Neutrophil (primary cell): ENCODE results near the gene PLD2.

ENCODE experiments used
- H3K27ac ChIP-seq: fragments of 200-600 bp; sonication (generic); 2 replicates; pipeline ENCODE4 v1.5.1; 2016; ENCODE audit warnings: mild to moderate bottlenecking, moderate library complexity
- H3K27me3 ChIP-seq: fragments of 200-600 bp; sonication (generic); 2 replicates; pipeline ENCODE4 v1.6.0; 2016; ENCODE audit warnings: mild to moderate bottlenecking
- H3K36me3 ChIP-seq: fragments of 200-600 bp; sonication (generic); 2 replicates; pipeline ENCODE4 v1.5.1; 2017
- H3K4me1 ChIP-seq, 2 experiments: fragments of 200-600 bp in 1 of 2; sonication (generic) in 1 of 2; 1 replicate in 1 of 2; 2 replicates in 1 of 2; pipeline versions ENCODE4 v1.5.1 to v1.6.1; 2013 to 2016; ENCODE audit warnings: low read depth in 1 of 2, low read length in 1 of 2, mild to moderate bottlenecking in 1 of 2, moderate library complexity in 1 of 2; ENCODE audit not compliant: control insufficient read depth in 1 of 2, insufficient read depth in 1 of 2
- H3K4me3 ChIP-seq, 2 experiments: fragments of 200-600 bp in 1 of 2; sonication (generic) in 1 of 2; 1 replicate in 1 of 2; 2 replicates in 1 of 2; pipeline ENCODE4 v1.5.1; 2013 to 2016; ENCODE audit warnings: low read depth in 1 of 2, low read length in 1 of 2, mild to moderate bottlenecking in 1 of 2, moderate library complexity in 1 of 2
- H3K9me3 ChIP-seq: fragments of 200-600 bp; sonication (generic); 2 replicates; pipeline ENCODE4 v1.5.1; 2016
- TF ChIP-seq, protein P1 (sequence below): fragments of 200-600 bp; sonication (generic); IDR thresholded peaks from 2 replicates; pipeline ENCODE4 v1.5.1; 2016; ENCODE audit warnings: antibody characterized with exemption

The PLD2 gene

DNA sequence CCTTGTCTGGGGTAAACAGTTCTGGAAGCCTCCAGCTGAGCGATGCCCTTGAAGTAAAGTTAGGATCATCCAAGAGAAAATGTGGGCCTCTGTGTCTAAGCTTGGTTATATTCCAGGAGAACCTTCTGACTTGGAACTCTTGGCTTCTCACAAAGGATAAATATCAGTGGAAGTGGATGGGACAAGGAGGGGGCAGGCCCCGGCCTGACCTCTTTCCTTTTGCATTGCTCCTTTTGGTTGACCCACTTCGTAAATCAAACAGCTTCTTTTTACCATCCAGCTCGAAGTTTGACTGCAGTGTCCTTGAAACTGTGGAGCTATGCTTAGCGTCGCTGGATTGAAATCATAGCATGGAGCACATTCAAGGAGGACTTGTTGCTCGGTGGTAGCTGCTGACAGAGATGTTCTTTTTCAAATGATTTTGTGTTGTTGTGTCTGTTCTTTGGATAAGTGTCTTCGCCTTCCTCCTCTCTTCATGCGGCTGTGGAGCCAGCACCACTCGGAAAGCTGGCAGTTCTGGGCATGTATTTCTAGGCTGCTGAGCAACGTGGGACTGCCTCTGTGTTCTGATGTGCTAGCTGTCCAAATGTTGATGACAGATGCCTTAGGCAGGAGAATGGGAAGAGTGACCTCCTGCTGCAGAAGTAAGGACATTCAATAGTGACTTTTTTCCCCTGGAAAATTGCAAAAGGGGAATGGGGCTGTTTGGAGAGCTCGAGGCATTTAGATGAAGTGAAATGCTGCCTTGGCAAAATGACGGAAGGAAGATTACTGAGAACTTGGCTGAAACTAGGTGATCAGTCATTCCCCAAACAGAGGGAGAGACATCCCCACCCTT is 30.7 kb downstream of the PLD2 start:
- H3K36me3 ChIP-seq, result peaks cover 7% of the 10 kb centered on the region
- peaks cover 38 to 52% of the 10 kb centered on the region in 2 experiments for H3K4me1 ChIP-seq
- no peak overlapping the region for H3K27ac ChIP-seq
- H3K4me3 ChIP-seq, result no peak overlapping the region
- H3K9me3 ChIP-seq, result no peaks in the 10 kb centered on the region
- TF ChIP-seq, protein P1, sequence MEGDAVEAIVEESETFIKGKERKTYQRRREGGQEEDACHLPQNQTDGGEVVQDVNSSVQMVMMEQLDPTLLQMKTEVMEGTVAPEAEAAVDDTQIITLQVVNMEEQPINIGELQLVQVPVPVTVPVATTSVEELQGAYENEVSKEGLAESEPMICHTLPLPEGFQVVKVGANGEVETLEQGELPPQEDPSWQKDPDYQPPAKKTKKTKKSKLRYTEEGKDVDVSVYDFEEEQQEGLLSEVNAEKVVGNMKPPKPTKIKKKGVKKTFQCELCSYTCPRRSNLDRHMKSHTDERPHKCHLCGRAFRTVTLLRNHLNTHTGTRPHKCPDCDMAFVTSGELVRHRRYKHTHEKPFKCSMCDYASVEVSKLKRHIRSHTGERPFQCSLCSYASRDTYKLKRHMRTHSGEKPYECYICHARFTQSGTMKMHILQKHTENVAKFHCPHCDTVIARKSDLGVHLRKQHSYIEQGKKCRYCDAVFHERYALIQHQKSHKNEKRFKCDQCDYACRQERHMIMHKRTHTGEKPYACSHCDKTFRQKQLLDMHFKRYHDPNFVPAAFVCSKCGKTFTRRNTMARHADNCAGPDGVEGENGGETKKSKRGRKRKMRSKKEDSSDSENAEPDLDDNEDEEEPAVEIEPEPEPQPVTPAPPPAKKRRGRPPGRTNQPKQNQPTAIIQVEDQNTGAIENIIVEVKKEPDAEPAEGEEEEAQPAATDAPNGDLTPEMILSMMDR, result no peak
- H3K27me3 ChIP-seq, result no peaks in the 10 kb centered on the region

DNA sequence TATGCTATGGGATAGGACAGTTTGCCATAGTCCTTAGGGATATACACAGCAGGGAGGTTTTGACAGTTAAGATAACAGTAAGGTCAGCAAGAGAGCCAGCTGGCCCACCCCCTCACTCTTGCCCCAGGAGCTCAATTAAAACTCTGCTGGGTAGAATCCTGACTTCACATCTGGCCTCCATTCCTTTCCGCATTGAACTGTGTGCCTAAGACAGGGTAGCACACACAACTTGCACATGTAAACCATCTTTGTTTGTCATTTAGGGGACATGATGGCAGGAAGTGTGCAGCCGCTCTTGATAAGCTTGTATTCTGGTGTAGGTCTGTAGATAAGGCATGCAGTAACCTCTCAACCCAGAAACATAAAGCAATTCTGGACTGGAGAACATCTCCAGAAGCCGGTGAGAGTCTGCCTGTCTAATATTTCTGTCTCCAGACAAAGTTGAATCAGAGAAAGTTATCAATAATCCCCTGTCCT is 31.4 kb downstream of the PLD2 start:
- H3K9me3 ChIP-seq, result no peaks in the 10 kb centered on the region
- H3K36me3 ChIP-seq, result peaks cover 7% of the 10 kb centered on the region
- no peaks in the 10 kb centered on the region for H3K27me3 ChIP-seq
- TF ChIP-seq, protein P1, result no peak
- peaks cover 44 to 55% of the 10 kb centered on the region in 2 experiments for H3K4me1 ChIP-seq
- H3K27ac ChIP-seq, result no peak overlapping the region
- H3K4me3 ChIP-seq, result no peak overlapping the region

DNA sequence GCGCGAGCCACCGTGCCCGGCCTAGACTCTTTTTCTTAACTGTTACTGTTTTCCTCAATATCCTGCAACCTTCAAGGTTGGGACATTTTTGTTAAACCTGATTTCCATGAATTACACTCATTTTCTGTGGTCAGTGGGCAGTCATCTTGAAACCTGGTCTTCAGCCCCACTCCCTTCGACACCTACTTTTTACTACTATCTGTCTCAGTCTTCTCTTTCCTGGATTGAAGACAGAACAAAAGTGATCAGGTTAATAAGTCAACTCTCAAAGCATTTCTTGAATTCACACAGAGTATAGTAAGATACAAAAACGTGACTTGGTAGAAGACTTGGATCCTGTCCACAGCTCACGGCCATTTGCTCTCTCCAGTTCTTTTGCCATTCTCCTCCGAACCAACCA is 32.3 kb downstream of the PLD2 start:
- no peak overlapping the region for H3K4me3 ChIP-seq
- H3K9me3 ChIP-seq, result no peaks in the 10 kb centered on the region
- peaks cover 46 to 58% of the 10 kb centered on the region in 2 experiments for H3K4me1 ChIP-seq
- no peaks in the 10 kb centered on the region for H3K27me3 ChIP-seq
- H3K36me3 ChIP-seq, result peaks cover 7% of the 10 kb centered on the region
- H3K27ac ChIP-seq, result no peak overlapping the region
- TF ChIP-seq, protein P1, result no peak

DNA sequence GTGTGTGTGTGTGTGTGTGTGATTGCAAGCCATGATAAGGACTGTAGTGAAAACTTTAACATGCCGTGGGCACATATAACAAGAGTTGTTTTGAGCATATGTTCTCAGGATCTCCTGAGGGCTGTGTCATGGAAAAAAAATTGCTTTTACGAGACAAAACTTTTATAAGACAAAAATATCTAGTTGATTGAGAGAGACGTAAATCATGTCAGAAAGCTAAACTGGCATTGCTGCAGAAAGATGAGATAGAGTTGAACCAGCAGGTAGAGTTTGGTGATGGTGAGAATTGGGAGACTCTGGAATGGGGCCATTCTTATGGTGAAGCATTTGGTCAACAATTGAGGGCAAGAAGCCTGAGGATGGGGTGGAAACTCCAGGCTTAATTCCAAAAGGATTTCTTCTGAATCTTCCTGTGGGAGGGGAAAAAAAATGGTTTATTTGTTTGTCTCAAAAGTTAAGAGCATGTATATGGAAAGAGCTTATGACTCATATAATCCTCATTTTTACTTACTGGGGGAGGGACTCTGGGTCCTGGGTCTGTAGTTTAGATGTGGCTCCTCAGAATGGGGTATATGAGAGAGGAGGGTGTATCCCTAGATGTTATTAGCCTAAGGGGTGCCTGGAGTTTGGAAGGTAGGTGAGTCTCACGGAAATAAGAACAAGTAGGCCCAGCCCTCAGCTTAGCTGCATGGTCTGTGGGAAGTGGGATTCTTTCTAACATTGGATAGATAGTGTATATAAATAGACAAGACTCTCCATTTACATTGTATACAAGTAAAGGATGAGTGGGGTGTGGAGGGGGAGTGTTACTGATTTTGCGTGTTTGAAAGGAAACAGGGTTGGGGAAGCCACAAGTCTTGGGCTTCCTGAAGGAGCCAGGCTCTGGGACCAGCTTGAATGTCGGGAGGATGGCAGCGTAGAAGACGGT is 33.3 kb downstream of the PLD2 start:
- no peak overlapping the region for H3K4me3 ChIP-seq
- H3K9me3 ChIP-seq, result no peaks in the 10 kb centered on the region
- H3K27ac ChIP-seq, result no peak overlapping the region
- peaks cover 7% of the 10 kb centered on the region for H3K36me3 ChIP-seq
- peaks cover 46 to 58% of the 10 kb centered on the region in 2 experiments for H3K4me1 ChIP-seq
- no peaks in the 10 kb centered on the region for H3K27me3 ChIP-seq
- TF ChIP-seq, protein P1, result no peak

DNA sequence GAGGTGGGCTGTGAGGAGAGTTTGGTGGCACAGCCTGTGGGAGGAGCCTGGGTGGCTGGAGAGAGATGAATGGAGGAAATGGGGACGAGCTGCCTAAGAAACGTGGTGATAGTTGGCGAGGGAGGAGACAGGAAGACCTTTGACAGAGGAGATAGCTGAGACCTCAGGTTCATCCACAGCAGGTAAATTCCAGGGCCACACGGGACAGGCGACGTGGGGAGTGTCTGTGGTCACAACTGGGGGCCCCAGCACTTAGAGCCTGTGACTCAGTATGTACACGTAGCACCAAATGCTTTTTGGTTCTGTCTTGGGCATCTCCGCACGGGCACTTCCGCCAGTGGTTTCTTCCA is 33.9 kb downstream of the PLD2 start:
- Histone ChIP-seq H3K9me3 (no peaks in the 10 kb centered on the region), H3K27me3 (no peaks in the 10 kb centered on the region), H3K36me3 (peaks cover 7% of the 10 kb centered on the region), H3K4me1 (peaks cover 48 to 61% of the 10 kb centered on the region in 2 experiments), H3K4me3 (no peak overlapping the region), H3K27ac (no peak overlapping the region)
- TF ChIP-seq, protein P1, result no peak
